Natural killer cell treated with Interleukin-12 subunit alpha and Interleukin-12 subunit beta and Interleukin-15 and Interleukin-18, amount 100 ng/mL, for 72 hours (primary cell): ENCODE data around the gene ZC3H12A. TPM values are rescaled to one million over a fixed set of nuclear protein-coding genes. Genes with fewer than 3 reads are reported as not detected.

ENCODE experiments used
- ATAC-seq, 2 donors: fragments of 150-1000 bp; cut with Tn5 transposase in 1 of 2; sonication (Bioruptor Pico), chemical (Tn5 transposase) in 1 of 2; 2 replicates each; pipeline ENCODE4 v1.10.0; 2021
- DNase-seq: peaks from one replicate; pipeline ENCODE4 v3.0.0; 2022; ENCODE audit warnings: low spot score
- H3K27ac Mint-ChIP-seq, 2 donors: 1 replicate in 1 of 2; 2 replicates in 1 of 2; pipeline ENCODE4 v1.8.0; 2022; ENCODE audit warnings: mixed read lengths in 2 of 2, mild to moderate bottlenecking in 1 of 2, moderate library complexity in 1 of 2
- H3K27me3 Mint-ChIP-seq, 2 donors: 1 replicate in 1 of 2; 2 replicates in 1 of 2; pipeline ENCODE4 v1.8.0; 2022; ENCODE audit warnings: mixed read lengths in 2 of 2
- H3K36me3 Mint-ChIP-seq: one replicate; pipeline ENCODE4 v1.8.0; 2022; ENCODE audit warnings: mixed read lengths
- H3K4me1 Mint-ChIP-seq, 2 donors: 1 replicate in 1 of 2; 2 replicates in 1 of 2; pipeline ENCODE4 v1.8.0; 2022; ENCODE audit warnings: low read depth in 2 of 2, mixed read lengths in 2 of 2, mild to moderate bottlenecking in 1 of 2
- H3K4me3 Mint-ChIP-seq: one replicate; pipeline ENCODE4 v1.8.0; 2022; ENCODE audit warnings: mixed read lengths
- H3K9me3 Mint-ChIP-seq: 2 replicates; pipeline ENCODE4 v1.8.0; 2022; ENCODE audit warnings: mixed read lengths
- total RNA-seq, 2 donors: library from RNA; stranded (reverse); gene quantifications; one replicate each; pipeline ENCODE4 v1.2.3, GENCODE V29; 2022

ZC3H12A gene
- total RNA-seq, 2 donors from 2014 or later: 109 to 198 TPM

GRCh38 chr1:37477198-37477931 lies 3.0 kb downstream of the ZC3H12A start:
- ATAC-seq (peak; percentile 54 to 66), DNase-seq (peak; percentile 94)
- Mint-ChIP-seq H3K4me1 (peaks cover 56 to 60% of the 10 kb centered on the region in 2 donors), H3K27ac (peak overlapping the region; percentile 99), H3K27me3 (no peaks in the 10 kb centered on the region), H3K4me3 (peak overlapping the region; percentile 90), H3K36me3 (peaks cover 33% of the 10 kb centered on the region), H3K9me3 (no peaks in the 10 kb centered on the region)

GRCh38 chr1:37477946-37478345 lies 3.6 kb downstream of the ZC3H12A start:
- H3K4me3 Mint-ChIP-seq: peak overlapping the region; percentile 90
- no peak for ATAC-seq
- peak overlapping the region; percentile 99 for H3K27ac Mint-ChIP-seq
- H3K9me3 Mint-ChIP-seq: no peaks in the 10 kb centered on the region
- H3K36me3 Mint-ChIP-seq: peaks cover 33% of the 10 kb centered on the region
- peaks cover 54 to 58% of the 10 kb centered on the region in 2 donors for H3K4me1 Mint-ChIP-seq
- H3K27me3 Mint-ChIP-seq: no peaks in the 10 kb centered on the region
- no peak for DNase-seq

- peak overlapping the region; percentile 99 for H3K27ac Mint-ChIP-seq
- no peaks in the 10 kb centered on the region for H3K9me3 Mint-ChIP-seq
- DNase-seq (peak; percentile 76), ATAC-seq (peak; percentile 34 to 41)
- peaks cover 50 to 52% of the 10 kb centered on the region in 2 donors for H3K4me1 Mint-ChIP-seq
- no peaks in the 10 kb centered on the region for H3K27me3 Mint-ChIP-seq
- H3K4me3 Mint-ChIP-seq: peak overlapping the region; percentile 90
- H3K36me3 Mint-ChIP-seq: peaks cover 33% of the 10 kb centered on the region
Measured at GRCh38 chr1:37478451-37478881, 4.1 kb downstream of the ZC3H12A start.

- Mint-ChIP-seq H3K9me3 (no peaks in the 10 kb centered on the region), H3K27ac (peak overlapping the region; percentile 99), H3K4me3 (peak overlapping the region; percentile 90), H3K4me1 (peaks cover 47 to 49% of the 10 kb centered on the region in 2 donors), H3K36me3 (peaks cover 34% of the 10 kb centered on the region), H3K27me3 (no peaks in the 10 kb centered on the region)
- ATAC-seq (peak; percentile 35 to 52), DNase-seq (peak; percentile 84)
Measured at GRCh38 chr1:37478890-37479254, 4.5 kb downstream of the ZC3H12A start.

- Mint-ChIP-seq H3K4me1 (peaks cover 51 to 53% of the 10 kb centered on the region in 2 donors), H3K27me3 (no peaks in the 10 kb centered on the region), H3K9me3 (no peaks in the 10 kb centered on the region)
Measured at GRCh38 chr1:37479255-37480124, 5.1 kb downstream of the ZC3H12A start.

GRCh38 chr1:37480125-37480466 lies 5.7 kb downstream of the ZC3H12A start:
- H3K27ac Mint-ChIP-seq: peak overlapping the region; percentile 99
- DNase-seq (no peak), ATAC-seq (no peak)
- no peaks in the 10 kb centered on the region for H3K27me3 Mint-ChIP-seq
- peak overlapping the region; percentile 90 for H3K4me3 Mint-ChIP-seq
- no peaks in the 10 kb centered on the region for H3K9me3 Mint-ChIP-seq
- H3K4me1 Mint-ChIP-seq: peaks cover 49 to 51% of the 10 kb centered on the region in 2 donors
- peaks cover 37% of the 10 kb centered on the region for H3K36me3 Mint-ChIP-seq

More at GRCh38 chr1:37479255-37480124, 5.1 kb downstream of the ZC3H12A start:
- ATAC-seq (peak; percentile 74 to 78), DNase-seq (peak; percentile 96)
- Mint-ChIP-seq H3K4me3 (peak overlapping the region; percentile 90), H3K27ac (peak overlapping the region; percentile 99), H3K36me3 (peaks cover 39% of the 10 kb centered on the region)

- H3K27ac Mint-ChIP-seq: peak overlapping the region; percentile 99
- ATAC-seq (no peak), DNase-seq (no peak)
- no peaks in the 10 kb centered on the region for H3K9me3 Mint-ChIP-seq
- no peaks in the 10 kb centered on the region for H3K27me3 Mint-ChIP-seq
- peaks cover 49% of the 10 kb centered on the region in 2 donors for H3K4me1 Mint-ChIP-seq
- H3K36me3 Mint-ChIP-seq: peaks cover 33% of the 10 kb centered on the region
- peak overlapping the region; percentile 60 for H3K4me3 Mint-ChIP-seq
Measured at GRCh38 chr1:37480581-37481288, 6.4 kb downstream of the ZC3H12A start.

GRCh38 chr1:37481289-37482003 lies 7.1 kb downstream of the ZC3H12A start:
- Mint-ChIP-seq H3K36me3 (peaks cover 27% of the 10 kb centered on the region), H3K4me1 (peaks cover 45 to 46% of the 10 kb centered on the region in 2 donors), H3K27me3 (no peaks in the 10 kb centered on the region), H3K4me3 (peak overlapping the region; percentile 60), H3K27ac (peak overlapping the region; percentile 99), H3K9me3 (no peaks in the 10 kb centered on the region)
- DNase-seq (no peak), ATAC-seq (no peak)

- H3K36me3 Mint-ChIP-seq: peaks cover 27% of the 10 kb centered on the region
- DNase-seq: no peak
- no peaks in the 10 kb centered on the region for H3K27me3 Mint-ChIP-seq
- H3K4me3 Mint-ChIP-seq: peak overlapping the region; percentile 60
- H3K9me3 Mint-ChIP-seq: no peaks in the 10 kb centered on the region
- H3K4me1 Mint-ChIP-seq: peaks cover 49 to 50% of the 10 kb centered on the region in 2 donors
- no peak for ATAC-seq
- H3K27ac Mint-ChIP-seq: peak overlapping the region; percentile 99
Measured at GRCh38 chr1:37482004-37482785, 7.8 kb downstream of the ZC3H12A start.

GRCh38 chr1:37482796-37483744 lies 8.7 kb downstream of the ZC3H12A start:
- Mint-ChIP-seq H3K9me3 (no peaks in the 10 kb centered on the region), H3K36me3 (peaks cover 22% of the 10 kb centered on the region), H3K4me1 (peaks cover 48 to 51% of the 10 kb centered on the region in 2 donors), H3K4me3 (peak overlapping the region; percentile 48), H3K27ac (peak overlapping the region; percentile 99), H3K27me3 (no peaks in the 10 kb centered on the region)
- no peak for DNase-seq
- no peak for ATAC-seq

GRCh38 chr1:37483785-37484184 lies 9.4 kb downstream of the ZC3H12A start:
- no peaks in the 10 kb centered on the region for H3K27me3 Mint-ChIP-seq
- peak overlapping the region; percentile 3 for H3K4me3 Mint-ChIP-seq
- peaks cover 42 to 46% of the 10 kb centered on the region in 2 donors for H3K4me1 Mint-ChIP-seq
- DNase-seq: no peak
- peaks cover 15% of the 10 kb centered on the region for H3K36me3 Mint-ChIP-seq
- ATAC-seq: no peak
- H3K27ac Mint-ChIP-seq: peak overlapping the region; percentile 66 to 83
- H3K9me3 Mint-ChIP-seq: no peaks in the 10 kb centered on the region
